NT2/D1 (cell line): ENCODE measurements around the gene STX11.

Experiments
- SUZ12 ChIP-seq: IDR thresholded peaks from 2 replicates; pipeline ENCODE4 v1.6.1; 2011; ENCODE audit not compliant: insufficient read length, insufficient read depth; ENCODE audit errors: extremely low read depth
- ZNF274 ChIP-seq: IDR thresholded peaks from 2 replicates; pipeline ENCODE4 v1.6.1; 2011; ENCODE audit warnings: mild to moderate bottlenecking, low read depth, low read length

DNA sequence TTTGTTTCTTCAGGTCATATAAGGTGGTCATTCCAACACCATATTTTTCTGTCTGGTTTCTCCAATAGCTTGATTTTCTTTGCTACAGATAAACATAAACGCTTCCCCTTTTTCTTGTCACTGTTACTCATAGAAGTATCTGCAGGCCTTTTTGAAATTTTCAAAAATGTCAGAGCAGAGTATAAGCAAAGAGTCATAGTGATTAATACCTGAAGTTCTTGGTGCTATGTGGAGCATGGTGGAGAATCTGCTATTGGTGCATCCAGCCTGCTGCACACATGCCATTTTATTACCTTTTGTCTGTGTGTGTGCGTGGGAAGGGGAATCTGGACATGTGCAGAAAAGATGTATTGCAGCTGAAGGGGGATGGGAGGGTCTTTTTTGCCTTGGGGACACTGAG lies 19.7 kb downstream of the STX11 start:
- no peak for TF ChIP-seq ZNF274
- no peak for TF ChIP-seq SUZ12
